ENCODE measurements around the gene ZBTB5.

Gene ZBTB5

GRCh38 chr9:37424686-37425297 is 40.5 kb downstream of the ZBTB5 start:
- no peak for DNase-seq (ENCODE audit: low spot score)

GRCh38 chr9:37424204-37424685 is 41.0 kb downstream of the ZBTB5 start:
- no peak for DNase-seq (ENCODE audit: low spot score)

- no peak for DNase-seq (ENCODE audit: low spot score)
These were observed 41.7 kb downstream of the ZBTB5 start for GRCh38 chr9:37423508-37423907.

- DNase-seq (ENCODE audit: low spot score) = peak; percentile 98
These were observed 42.8 kb downstream of the ZBTB5 start, which contains the start of gene GRHPR for GRCh38 chr9:37422289-37423104. TSS of gene GRHPR (plus strand) at chr9:37422696. CDS start at chr9:37422751, 55 bp downstream.

GRCh38 chr9:37421914-37422288 is 43.3 kb downstream of the ZBTB5 start:
- DNase-seq (ENCODE audit: low spot score) = no peak

- no peak for DNase-seq (ENCODE audit: low spot score)
These were observed 44.7 kb downstream of the ZBTB5 start for GRCh38 chr9:37420271-37421215.

GRCh38 chr9:37419204-37419603 is 46.0 kb downstream of the ZBTB5 start:
- no peak for DNase-seq (ENCODE audit: low spot score)

GRCh38 chr9:37417857-37418618 is 47.2 kb downstream of the ZBTB5 start:
- DNase-seq (ENCODE audit: low spot score) = no peak

- no peak for DNase-seq (ENCODE audit: low spot score)
These were observed 47.9 kb downstream of the ZBTB5 start for GRCh38 chr9:37417252-37417803.

- peak; percentile 84 for DNase-seq (ENCODE audit: low spot score)
These were observed 50.1 kb downstream of the ZBTB5 start for GRCh38 chr9:37415011-37415719.

- no peak for DNase-seq (ENCODE audit: low spot score)
These were observed 50.7 kb downstream of the ZBTB5 start for GRCh38 chr9:37414503-37414943.

- DNase-seq (ENCODE audit: low spot score) = no peak
These were observed 51.9 kb downstream of the ZBTB5 start for GRCh38 chr9:37413311-37413710.

- no peak for DNase-seq (ENCODE audit: low spot score)
These were observed 52.7 kb downstream of the ZBTB5 start for GRCh38 chr9:37412431-37413151.

GRCh38 chr9:37410969-37411785 is 54.1 kb downstream of the ZBTB5 start:
- no peak for DNase-seq (ENCODE audit: low spot score)

- DNase-seq (ENCODE audit: low spot score) = no peak
These were observed 54.8 kb downstream of the ZBTB5 start for GRCh38 chr9:37410354-37410861.

- DNase-seq (ENCODE audit: low spot score) = no peak
These were observed 56.1 kb downstream of the ZBTB5 start for GRCh38 chr9:37408933-37409710.

GRCh38 chr9:37407468-37407867 is 57.8 kb downstream of the ZBTB5 start:
- no peak for DNase-seq (ENCODE audit: low spot score)
